Bronchial epithelial cell (primary cell): ENCODE results near the gene ADGRG4. TPM values are rescaled to one million over a fixed set of nuclear protein-coding genes. Genes with fewer than 3 reads are reported as not detected.

ENCODE experiments used
- DNase-seq: peaks from one replicate; pipeline ENCODE4 v3.0.0-alpha.2; 2010; ENCODE audit warnings: low read depth
- FAIRE-seq: peaks from 2 replicates; lab custom pipeline; 2011; peaks lifted over from hg19 to GRCh38; lab: Jason Lieb, UNC
- H3K27me3 ChIP-seq: 2 replicates; pipeline ENCODE4 v1.5.1; 2011; ENCODE audit warnings: low read length; ENCODE audit not compliant: control insufficient read depth, insufficient read depth
- H3K36me3 ChIP-seq: 2 replicates; pipeline ENCODE4 v1.5.1; 2011; ENCODE audit warnings: low read length; ENCODE audit not compliant: control insufficient read depth, insufficient read depth
- H3K4me3 ChIP-seq: 2 replicates; pipeline ENCODE4 v1.5.1; 2011; ENCODE audit warnings: mild to moderate bottlenecking, low read depth, low read length, control low read depth
- total RNA-seq: library from RNA; depleted of rRNA; stranded (reverse); fragments of >200 nt; gene quantifications from 2 replicates; pipeline ENCODE4 v1.2.1, GENCODE V29; 2014
- TF ChIP-seq, protein P1 (sequence below): IDR thresholded peaks from 2 replicates; pipeline ENCODE4 v1.5.1; 2011; ENCODE audit warnings: mild to moderate bottlenecking, moderate library complexity, low read length, control low read depth, inconsistent platforms; ENCODE audit not compliant: insufficient read depth, severe bottlenecking

Gene ADGRG4
- total RNA-seq, 1 donor from 2014 or later: not detected

DNA sequence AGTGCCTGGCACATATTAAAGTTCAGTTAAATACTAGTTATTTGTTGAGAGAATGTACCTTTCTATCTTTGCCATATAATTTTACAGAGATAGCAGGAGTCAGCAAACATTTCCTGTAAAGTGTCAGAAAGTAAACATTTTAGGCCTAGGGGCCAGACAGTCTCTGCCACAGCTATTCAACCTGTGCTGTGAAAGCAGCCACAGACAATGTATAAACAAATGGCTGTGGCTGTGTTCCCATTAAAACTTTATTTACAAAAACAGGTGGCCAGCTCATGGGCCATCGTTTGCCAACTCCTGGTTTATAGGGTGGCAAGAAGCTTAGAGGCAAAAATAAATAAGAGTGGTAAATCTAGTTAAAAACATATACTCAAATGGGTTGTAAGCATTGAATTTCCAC, 153.0 kb downstream of the ADGRG4 start:
- Histone ChIP-seq H3K4me3 (no peak overlapping the region), H3K27me3 (no peaks in the 10 kb centered on the region), H3K36me3 (no peaks in the 10 kb centered on the region)
- no peak for DNase-seq
- TF ChIP-seq, protein P1, sequence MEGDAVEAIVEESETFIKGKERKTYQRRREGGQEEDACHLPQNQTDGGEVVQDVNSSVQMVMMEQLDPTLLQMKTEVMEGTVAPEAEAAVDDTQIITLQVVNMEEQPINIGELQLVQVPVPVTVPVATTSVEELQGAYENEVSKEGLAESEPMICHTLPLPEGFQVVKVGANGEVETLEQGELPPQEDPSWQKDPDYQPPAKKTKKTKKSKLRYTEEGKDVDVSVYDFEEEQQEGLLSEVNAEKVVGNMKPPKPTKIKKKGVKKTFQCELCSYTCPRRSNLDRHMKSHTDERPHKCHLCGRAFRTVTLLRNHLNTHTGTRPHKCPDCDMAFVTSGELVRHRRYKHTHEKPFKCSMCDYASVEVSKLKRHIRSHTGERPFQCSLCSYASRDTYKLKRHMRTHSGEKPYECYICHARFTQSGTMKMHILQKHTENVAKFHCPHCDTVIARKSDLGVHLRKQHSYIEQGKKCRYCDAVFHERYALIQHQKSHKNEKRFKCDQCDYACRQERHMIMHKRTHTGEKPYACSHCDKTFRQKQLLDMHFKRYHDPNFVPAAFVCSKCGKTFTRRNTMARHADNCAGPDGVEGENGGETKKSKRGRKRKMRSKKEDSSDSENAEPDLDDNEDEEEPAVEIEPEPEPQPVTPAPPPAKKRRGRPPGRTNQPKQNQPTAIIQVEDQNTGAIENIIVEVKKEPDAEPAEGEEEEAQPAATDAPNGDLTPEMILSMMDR: no peak
- no peak for FAIRE-seq

DNA sequence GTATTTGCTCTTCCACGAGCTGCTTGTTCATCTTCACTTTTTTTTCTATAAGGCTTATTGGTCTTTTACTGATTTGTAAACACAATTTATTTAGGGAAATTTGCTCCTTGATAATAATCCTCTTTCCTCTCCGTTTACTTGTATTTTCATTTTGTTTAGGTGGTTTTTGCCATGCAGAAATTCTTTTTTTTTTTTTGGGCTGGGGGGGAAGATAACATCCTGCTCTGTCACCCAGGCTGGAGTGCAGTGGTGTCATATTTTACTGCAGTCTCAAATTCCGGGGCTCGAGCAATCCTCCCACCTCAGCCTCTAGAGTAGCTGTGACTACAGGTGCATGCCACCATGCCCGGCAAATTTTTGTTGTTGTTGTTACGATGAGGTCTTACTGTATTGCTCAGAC, 155.4 kb downstream of the ADGRG4 start:
- FAIRE-seq (no peak), DNase-seq (no peak)
- H3K4me3 ChIP-seq: no peak overlapping the region
- H3K27me3 ChIP-seq: no peaks in the 10 kb centered on the region
- H3K36me3 ChIP-seq: no peaks in the 10 kb centered on the region
- TF ChIP-seq, protein P1: no peak

DNA sequence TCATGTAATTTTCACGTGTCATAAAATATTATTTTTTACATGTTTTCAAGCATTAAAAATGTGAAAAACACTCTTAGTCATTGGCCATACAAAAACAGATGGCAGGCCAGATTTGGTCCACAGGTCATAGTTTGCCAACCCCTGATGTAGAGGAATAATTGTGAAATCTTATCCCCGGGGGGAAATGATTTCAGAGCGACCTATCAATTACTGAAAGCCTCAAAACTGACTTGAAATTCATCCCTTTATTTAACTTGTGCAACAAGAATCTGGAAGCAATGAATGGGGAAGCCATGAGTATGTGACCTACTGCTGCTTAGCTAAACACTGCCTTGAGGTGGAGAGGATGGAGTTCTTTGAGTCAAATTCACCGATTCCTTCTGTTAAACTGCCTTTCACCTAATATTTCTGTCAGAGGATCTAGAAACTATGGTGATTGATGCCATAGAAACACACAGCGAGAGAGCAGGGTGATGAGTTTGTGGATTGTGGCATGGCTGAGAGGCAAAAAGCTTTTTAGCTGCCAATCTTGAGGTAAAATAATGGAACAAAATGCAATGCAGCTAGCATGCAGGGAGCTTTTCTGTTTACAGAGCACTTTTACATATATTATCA, 156.6 kb downstream of the ADGRG4 start:
- Histone ChIP-seq H3K4me3 (no peak overlapping the region), H3K36me3 (no peaks in the 10 kb centered on the region), H3K27me3 (no peaks in the 10 kb centered on the region)
- DNase-seq (no peak), FAIRE-seq (no peak)
- TF ChIP-seq, protein P1: no peak

DNA sequence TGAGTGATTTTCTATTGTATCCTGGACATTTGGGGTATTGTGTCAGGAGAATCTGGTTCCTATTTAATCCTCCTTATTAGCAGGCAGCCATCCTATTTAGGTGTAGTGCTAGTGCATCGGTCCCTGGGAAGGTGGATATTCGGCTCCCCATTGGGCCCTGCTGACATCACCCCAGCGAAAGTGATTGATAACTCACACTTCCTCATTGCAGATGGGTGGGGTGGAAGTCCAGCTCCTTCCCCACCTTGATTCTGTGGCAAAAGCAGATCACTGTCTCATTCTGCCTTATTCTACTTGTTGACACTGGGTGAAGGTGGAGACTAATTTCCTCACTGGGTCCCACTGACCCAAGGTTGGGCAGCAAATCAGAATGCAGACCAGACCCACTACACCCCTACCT, 163.8 kb downstream of the ADGRG4 start:
- no peak for DNase-seq
- TF ChIP-seq, protein P1: no peak
- Histone ChIP-seq H3K36me3 (no peaks in the 10 kb centered on the region), H3K4me3 (no peak overlapping the region), H3K27me3 (no peaks in the 10 kb centered on the region)
- FAIRE-seq: no peak

Other genes with a start within 250 kb of the ADGRG4 start
- gene FHL1, start 153.4 kb upstream of the ADGRG4 start, total RNA-seq: 39.3 and 45.5 TPM in 2 replicates
- 3.2 and 5.1 TPM in 2 replicates for gene MAP7D3, start 49.6 kb upstream of the ADGRG4 start, total RNA-seq
- not detected in 2 replicates for gene BRS3, start 187.0 kb downstream of the ADGRG4 start, total RNA-seq
- 38.4 and 43.7 TPM in 2 replicates for gene HTATSF1, start 196.6 kb downstream of the ADGRG4 start, total RNA-seq
- 0.26 and 0.77 TPM in 2 replicates for gene VGLL1, start 231.3 kb downstream of the ADGRG4 start, total RNA-seq